PC-3 (cell line): ENCODE data around the gene OR52E2. TPM values are rescaled to one million over a fixed set of nuclear protein-coding genes. Genes with fewer than 3 reads are reported as not detected.

Experiments
- ATAC-seq: fragments of 200-7000 bp; cut with Tn5 transposase; 2 replicates; pipeline ENCODE4 v1.9.1; 2020; ENCODE audit warnings: mild to moderate bottlenecking, moderate library complexity
- Bru-seq: library from RNA; stranded (reverse); fragments of 400-500 nt; gene quantifications from one replicate; lab custom pipeline; 2021; lab: Mats Ljungman, UMichigan
- BruChase-seq, 2 experiments: library from RNA; stranded (reverse); fragments of 400-500 nt; gene quantifications; one replicate each; lab custom pipeline; 2021; lab: Mats Ljungman, UMichigan
- BruUV-seq: library from RNA; stranded (reverse); fragments of 400-500 nt; replicated peaks from 2 replicates; lab custom pipeline; 2021; lab: Mats Ljungman, UMichigan
- CTCF ChIA-PET: fragments of 300-600 bp; sonication (Branson Sonifier 250); formaldehyde crosslinking; loops from one replicate; lab custom pipeline; 2022; ENCODE audit warnings: antibody characterized with exemption; lab: Charles Lee
- POLR2A ChIA-PET: fragments of 300-600 bp; sonication (Branson Sonifier 250); formaldehyde crosslinking; loops from one replicate; lab custom pipeline; 2022; ENCODE audit warnings: antibody characterized with exemption; ENCODE audit not compliant: unreplicated experiment; lab: Charles Lee
- DNase-seq: peaks from one replicate; pipeline ENCODE4 v3.0.0-alpha.2; 2015
- H2AFZ ChIP-seq: fragments of 300-600 bp; sonication (generic); 2 replicates; pipeline ENCODE4 v1.6.0; 2016; ENCODE audit warnings: antibody characterized with exemption, low read length
- H3F3A ChIP-seq: fragments of 300-600 bp; sonication (generic); one replicate; pipeline ENCODE4 v1.6.0; 2017; ENCODE audit warnings: antibody characterized with exemption, low read length, control low read depth, mild to moderate bottlenecking; ENCODE audit not compliant: unreplicated experiment
- H3K27ac ChIP-seq: fragments of 300-600 bp; sonication (generic); 2 replicates; pipeline ENCODE4 v1.5.1; 2016; ENCODE audit warnings: mild to moderate bottlenecking, low read length
- H3K27me3 ChIP-seq: fragments of 300-600 bp; sonication (generic); 2 replicates; pipeline ENCODE4 v1.6.1; 2016; ENCODE audit warnings: low read length, mixed read lengths
- H3K36me3 ChIP-seq: fragments of 300-600 bp; sonication (generic); 2 replicates; pipeline ENCODE4 v1.6.1; 2016; ENCODE audit warnings: low read depth, mixed run types, low read length, mixed read lengths
- H3K4me1 ChIP-seq: fragments of 300-600 bp; sonication (generic); 2 replicates; pipeline ENCODE4 v1.5.1; 2016; ENCODE audit warnings: low read length; ENCODE audit not compliant: insufficient read depth
- H3K4me2 ChIP-seq: fragments of 300-600 bp; sonication (generic); 2 replicates; pipeline ENCODE4 v1.6.0; 2016; ENCODE audit warnings: low read length
- H3K4me3 ChIP-seq: fragments of 300-600 bp; sonication (generic); 2 replicates; pipeline ENCODE4 v1.5.1; 2016; ENCODE audit warnings: mild to moderate bottlenecking, low read length, mixed read lengths
- H3K79me2 ChIP-seq: fragments of 300-600 bp; sonication (generic); 2 replicates; pipeline ENCODE4 v1.6.1; 2017; ENCODE audit warnings: low read length, mixed read lengths
- H3K9ac ChIP-seq: fragments of 300-600 bp; sonication (generic); 2 replicates; pipeline ENCODE4 v1.6.0; 2016; ENCODE audit warnings: mild to moderate bottlenecking, low read length
- H3K9me2 ChIP-seq: fragments of 300-600 bp; sonication (generic); replicated peaks from 2 replicates; pipeline ENCODE4 v1.6.1; 2016; ENCODE audit warnings: mixed run types, low read length, mixed read lengths
- H3K9me3 ChIP-seq: fragments of 300-600 bp; sonication (generic); 2 replicates; pipeline ENCODE4 v1.6.1; 2016; ENCODE audit warnings: low read length, mixed read lengths
- H4K20me1 ChIP-seq: fragments of 300-600 bp; sonication (generic); 2 replicates; pipeline ENCODE4 v1.6.1; 2016; ENCODE audit warnings: low read length, mixed read lengths
- EZH2 ChIP-seq: fragments of 300-600 bp; sonication (generic); IDR thresholded peaks from one replicate; pipeline ENCODE4 v1.6.1; 2017; ENCODE audit warnings: antibody characterized with exemption, mild to moderate bottlenecking, low read length; ENCODE audit not compliant: unreplicated experiment
- EZH2phosphoT487 ChIP-seq: fragments of 300-600 bp; sonication (generic); IDR thresholded peaks from 2 replicates; pipeline ENCODE4 v1.6.1; 2018; ENCODE audit warnings: mild to moderate bottlenecking, antibody characterized with exemption, low read length, borderline replicate concordance
- intact Hi-C: fragments of 100-400 bp; cut with micrococcal nuclease; formaldehyde crosslinking; loops from 2 replicates; pipeline ENCODE4 v1.9.0; 2023
- long read RNA-seq: library from polyadenylated mRNA; unstranded; transcript quantifications from one replicate; pipeline ENCODE4 v2.0.0, GENCODE V29; 2021; ENCODE audit not compliant: unreplicated experiment
- total RNA-seq: library from RNA; depleted of rRNA; stranded (reverse); fragments of >200 nt; gene quantifications from 2 replicates; pipeline ENCODE4 v1.2.3, GENCODE V29; 2014; rRNA removed
- TF ChIP-seq, protein P1 (sequence below): fragments of 300-600 bp; sonication (generic); conservative IDR thresholded peaks from 2 replicates; pipeline ENCODE4 v1.5.1; 2017; ENCODE audit warnings: antibody characterized with exemption, low read depth, mild to moderate bottlenecking, low read length

The OR52E2 gene
- not detected in 2 replicates for total RNA-seq
- not detected for Bru-seq, nascent RNA
- not detected for BruChase-seq, experiment 1, labeled RNA remaining after a 6-hour chase
- not detected for BruChase-seq, experiment 2, labeled RNA remaining after a 2-hour chase
- long read RNA-seq: 0 reads

DNA sequence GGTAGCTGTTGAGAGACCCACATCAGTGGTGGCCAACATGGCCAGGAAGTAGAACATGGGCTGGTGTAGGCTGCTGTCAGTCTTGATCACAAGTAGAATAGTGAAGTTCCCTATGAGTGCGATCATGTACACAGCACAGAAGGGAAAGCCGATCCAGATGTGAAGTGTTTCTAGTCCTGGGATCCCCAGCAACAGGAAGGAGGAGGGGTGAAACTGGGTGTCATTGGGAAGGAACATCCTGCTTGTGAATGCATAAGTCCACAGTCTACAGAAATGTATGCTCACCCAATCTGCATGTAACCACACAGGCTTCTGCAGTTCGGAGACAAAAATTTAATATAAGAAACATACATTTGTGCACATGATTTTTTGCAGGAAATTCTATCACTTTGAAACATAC is at the start of gene OR52E2:
OR52E2 (minus strand) TSS at position 237 of the 400 bp plus-strand sequence; CDS start at position 237, 0 bp downstream.
- H4K20me1 ChIP-seq: no peaks in the 10 kb centered on the region

DNA sequence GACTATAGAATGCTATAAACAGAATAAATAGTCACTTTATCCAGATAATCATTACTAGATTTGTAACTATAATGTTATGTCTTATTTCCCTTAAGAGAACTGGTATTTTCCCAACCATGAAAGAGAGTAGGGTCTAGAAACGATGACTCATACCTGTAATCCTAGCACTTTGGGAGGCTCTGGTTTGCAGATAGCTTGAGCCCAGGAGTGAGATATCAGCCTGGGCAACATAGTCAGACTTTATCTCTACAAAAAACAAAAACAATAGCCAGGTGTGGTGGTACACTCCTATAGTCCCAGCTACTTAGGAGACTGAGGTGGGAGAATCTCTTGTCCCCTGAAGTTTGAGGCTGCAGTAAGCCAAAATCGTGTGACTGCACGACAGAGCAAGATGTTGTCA is 47.9 kb upstream of the OR52E2 start:
- BruUV-seq: no TSS peak
- Histone ChIP-seq H3K4me2 (no peak overlapping the region), H3K27me3 (peaks cover 17% of the 10 kb centered on the region), H4K20me1 (no peaks in the 10 kb centered on the region), H2AFZ (no peak overlapping the region), H3K9me3 (no peaks in the 10 kb centered on the region), H3K9me2 (no peaks in the 10 kb centered on the region), H3F3A (no peaks in the 10 kb centered on the region), H3K27ac (no peak overlapping the region), H3K9ac (no peak overlapping the region), H3K4me3 (no peak overlapping the region), H3K36me3 (no peaks in the 10 kb centered on the region), H3K4me1 (no peaks in the 10 kb centered on the region), H3K79me2 (no peaks in the 10 kb centered on the region)
- DNase-seq: no peak
- POLR2A ChIA-PET: no interaction called here
- no peak for ATAC-seq
- CTCF ChIA-PET: no interaction called here
- TF ChIP-seq EZH2phosphoT487 (no peak), EZH2 (no peak)
- TF ChIP-seq, protein P1, sequence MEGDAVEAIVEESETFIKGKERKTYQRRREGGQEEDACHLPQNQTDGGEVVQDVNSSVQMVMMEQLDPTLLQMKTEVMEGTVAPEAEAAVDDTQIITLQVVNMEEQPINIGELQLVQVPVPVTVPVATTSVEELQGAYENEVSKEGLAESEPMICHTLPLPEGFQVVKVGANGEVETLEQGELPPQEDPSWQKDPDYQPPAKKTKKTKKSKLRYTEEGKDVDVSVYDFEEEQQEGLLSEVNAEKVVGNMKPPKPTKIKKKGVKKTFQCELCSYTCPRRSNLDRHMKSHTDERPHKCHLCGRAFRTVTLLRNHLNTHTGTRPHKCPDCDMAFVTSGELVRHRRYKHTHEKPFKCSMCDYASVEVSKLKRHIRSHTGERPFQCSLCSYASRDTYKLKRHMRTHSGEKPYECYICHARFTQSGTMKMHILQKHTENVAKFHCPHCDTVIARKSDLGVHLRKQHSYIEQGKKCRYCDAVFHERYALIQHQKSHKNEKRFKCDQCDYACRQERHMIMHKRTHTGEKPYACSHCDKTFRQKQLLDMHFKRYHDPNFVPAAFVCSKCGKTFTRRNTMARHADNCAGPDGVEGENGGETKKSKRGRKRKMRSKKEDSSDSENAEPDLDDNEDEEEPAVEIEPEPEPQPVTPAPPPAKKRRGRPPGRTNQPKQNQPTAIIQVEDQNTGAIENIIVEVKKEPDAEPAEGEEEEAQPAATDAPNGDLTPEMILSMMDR: no peak
- intact Hi-C loops: no loop called here

More for the DNA sequence above, at the start of gene OR52E2:
- H3K9me3 ChIP-seq: no peaks in the 10 kb centered on the region
- H3K4me3 ChIP-seq: no peak within 1 kb of the TSS
- POLR2A ChIA-PET: no interaction called here
- H3F3A ChIP-seq: no peaks in the 10 kb centered on the region
- no peaks in the 10 kb centered on the region for H3K79me2 ChIP-seq
- ATAC-seq: no peak
- no peak within 1 kb of the TSS for H3K4me2 ChIP-seq
- no peaks in the 10 kb centered on the region for H3K4me1 ChIP-seq
- intact Hi-C loops: no loop called here
- BruUV-seq: no TSS peak
- no peaks in the 10 kb centered on the region for H3K36me3 ChIP-seq
- no peaks in the 10 kb centered on the region for H3K9me2 ChIP-seq
- H3K27ac ChIP-seq: no peak within 1 kb of the TSS
- H3K27me3 ChIP-seq: no peaks in the 10 kb centered on the region
- no peak within 1 kb of the TSS for H2AFZ ChIP-seq
- CTCF ChIA-PET: no interaction called here
- TF ChIP-seq EZH2 (no peak), EZH2phosphoT487 (no peak)
- TF ChIP-seq, protein P1: no peak
- H3K9ac ChIP-seq: no peak within 1 kb of the TSS
- no peak for DNase-seq

DNA sequence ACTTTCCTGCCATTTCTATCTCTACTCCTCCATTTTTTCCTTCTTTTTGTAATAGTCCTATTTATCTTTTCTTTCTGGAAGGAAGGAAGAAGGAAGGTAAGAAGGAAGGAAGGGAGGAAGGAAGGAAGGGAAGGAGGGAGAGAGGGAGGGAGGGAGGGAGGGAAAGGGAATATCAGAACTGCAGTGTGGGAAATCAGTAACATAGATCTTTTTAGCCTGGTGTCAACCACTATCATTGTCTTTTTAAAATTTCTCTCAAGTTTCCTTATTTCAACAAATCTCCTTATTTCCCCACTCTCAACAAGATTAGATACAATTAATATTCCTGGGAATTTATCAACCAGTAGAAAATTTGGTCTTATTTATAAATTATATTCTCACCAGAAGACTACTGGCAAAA is 43.6 kb upstream of the OR52E2 start:
- ChIA-PET POLR2A (no interaction called here), CTCF (no interaction called here)
- Histone ChIP-seq H3K4me2 (no peak overlapping the region), H3K4me3 (no peak overlapping the region), H4K20me1 (no peaks in the 10 kb centered on the region), H3K36me3 (no peaks in the 10 kb centered on the region), H3K27me3 (peaks cover 17% of the 10 kb centered on the region), H3K9me3 (no peaks in the 10 kb centered on the region), H3K27ac (no peak overlapping the region), H3K4me1 (no peaks in the 10 kb centered on the region), H2AFZ (no peak overlapping the region), H3K9ac (no peak overlapping the region), H3K9me2 (no peaks in the 10 kb centered on the region), H3K79me2 (no peaks in the 10 kb centered on the region), H3F3A (no peaks in the 10 kb centered on the region)
- intact Hi-C loops: no loop called here
- no peak for DNase-seq
- no TSS peak for BruUV-seq
- no peak for ATAC-seq
- TF ChIP-seq EZH2 (no peak), EZH2phosphoT487 (no peak)
- TF ChIP-seq, protein P1: no peak
